Tibial nerve (tissue), 4 donors: Measurements from ENCODE around the gene KIR3DL3. TPM values are rescaled to one million over a fixed set of nuclear protein-coding genes. Genes with fewer than 3 reads are reported as not detected.
"Not testable (repeated sequence)": the region's sequence is repeated elsewhere in the genome, so short reads cannot be mapped to it uniquely, and the experiment has no call there.

Experiments
- DNase-seq, 2 donors: peaks; one replicate each; pipeline ENCODE4 v3.0.0-alpha.2; 2019; ENCODE audit warnings: low spot score in 2 of 2
- H3K27ac ChIP-seq, 4 donors: fragments of 200-600 bp; sonication (generic) in 3 of 4; one replicate each; pipeline ENCODE4 v1.5.1; 2017 to 2019; ENCODE audit warnings: mild to moderate bottlenecking in 1 of 4
- H3K27me3 ChIP-seq, 2 donors: fragments of 200-600 bp; sonication (generic) in 1 of 2; one replicate each; pipeline versions ENCODE4 v1.5.1 to v1.6.0; 2017 to 2019
- H3K36me3 ChIP-seq, 3 donors: fragments of 200-600 bp; sonication (generic); one replicate each; pipeline ENCODE4 v1.5.1; 2018 to 2019
- H3K4me1 ChIP-seq, 4 donors: fragments of 200-600 bp; sonication (generic) in 3 of 4; one replicate each; pipeline ENCODE4 v1.5.1; 2017 to 2019
- H3K4me3 ChIP-seq, 4 donors: fragments of 200-600 bp; sonication (generic) in 3 of 4; one replicate each; pipeline ENCODE4 v1.5.1; 2017 to 2019; ENCODE audit warnings: mild to moderate bottlenecking in 1 of 4, moderate library complexity in 1 of 4
- H3K9me3 ChIP-seq, 4 donors: fragments of 200-600 bp; sonication (generic) in 3 of 4; one replicate each; pipeline ENCODE4 v1.5.1; 2017 to 2019
- EP300 ChIP-seq, 2 donors: sonication (generic); formaldehyde crosslinking; IDR thresholded peaks; one replicate each; pipeline ENCODE4 v1.6.1; 2017; ENCODE audit warnings: antibody characterized with exemption in 2 of 2, mild to moderate bottlenecking in 1 of 2
- POLR2A ChIP-seq, 2 donors: fragments of 450-650 bp; IDR thresholded peaks; one replicate each; pipeline ENCODE4 v1.6.1; 2017; ENCODE audit warnings: antibody characterized with exemption in 2 of 2, mild to moderate bottlenecking in 2 of 2, moderate library complexity in 2 of 2
- WGBS, 2 donors: methylation state at CpG; one replicate each; pipeline ENCODE4 v1.1.5; 2018; 5-methylcytosine and 5-hydroxymethylcytosine counted together
- total RNA-seq, 4 donors: library from RNA; depleted of rRNA; stranded (reverse); fragments of >200 nt; gene quantifications; one replicate each; pipeline ENCODE4 v1.1.0, GENCODE V29; 2016
- TF ChIP-seq, protein P1 (sequence below), 5 experiments: fragments of 200-600 bp in 3 of 5; fragments of 450-650 bp in 2 of 5; sonication (generic) in 3 of 5; IDR thresholded peaks; one replicate each; pipeline ENCODE4 v1.5.1; 2016 to 2019; ENCODE audit warnings: antibody characterized with exemption in 5 of 5, mild to moderate bottlenecking in 3 of 5, moderate library complexity in 2 of 5

The KIR3DL3 gene
- total RNA-seq, 4 donors from 2014 or later: not detected

DNA sequence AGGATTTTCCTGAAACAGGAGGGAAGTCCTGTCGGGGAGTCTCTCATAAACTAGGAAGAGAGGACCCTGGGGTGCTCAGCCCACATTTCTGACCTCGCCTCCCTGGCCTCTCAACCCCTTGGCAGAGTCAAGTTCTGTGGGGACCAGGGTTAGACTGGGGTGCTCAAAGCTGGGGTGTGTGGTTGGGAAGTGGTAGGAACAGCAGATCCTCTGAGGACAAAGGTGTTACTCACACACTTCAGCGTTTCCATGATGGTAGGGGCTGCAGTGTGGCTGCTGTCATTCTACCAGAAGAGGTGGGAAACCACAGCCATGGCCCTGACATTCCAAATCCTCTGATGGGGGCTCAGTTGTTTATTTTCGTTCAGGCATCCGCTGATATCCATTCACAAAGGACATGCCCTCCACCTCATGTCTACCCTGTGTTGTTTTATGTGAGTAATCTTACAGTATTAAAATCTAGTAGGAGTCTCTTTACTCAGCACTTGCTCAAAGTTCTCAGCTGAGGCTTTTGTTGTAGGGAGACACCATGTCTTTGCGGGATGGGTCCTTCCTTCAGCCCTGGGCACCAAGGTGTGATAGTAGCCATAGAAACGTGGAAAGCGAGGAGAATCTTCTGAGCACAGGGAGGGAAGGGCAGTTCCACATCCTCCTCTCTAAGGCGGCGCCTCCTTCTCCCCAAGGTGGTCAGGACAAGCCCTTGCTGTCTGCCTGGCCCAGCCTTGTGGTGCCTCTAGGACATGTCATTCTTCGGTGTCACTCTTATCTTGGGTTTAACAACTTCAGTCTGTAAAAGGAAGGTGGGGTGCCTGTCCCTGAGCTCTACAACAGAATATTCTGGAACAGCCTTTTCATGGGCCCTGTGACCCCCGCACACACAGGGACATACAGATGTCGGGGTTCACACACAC is 15.6 kb downstream of the KIR3DL3 start:
- H3K4me3 ChIP-seq: no peak overlapping the region
- H3K27me3 ChIP-seq: no peaks in the 10 kb centered on the region
- WGBS, 2 donors: 77 to 79% methylated on average over 13 of the region's 13 CpGs
- no peak overlapping the region for H3K27ac ChIP-seq
- no peak for DNase-seq
- H3K9me3 ChIP-seq: peaks cover 0 to 5% (median 0%) of the 10 kb centered on the region in 4 donors
- TF ChIP-seq, protein P1, sequence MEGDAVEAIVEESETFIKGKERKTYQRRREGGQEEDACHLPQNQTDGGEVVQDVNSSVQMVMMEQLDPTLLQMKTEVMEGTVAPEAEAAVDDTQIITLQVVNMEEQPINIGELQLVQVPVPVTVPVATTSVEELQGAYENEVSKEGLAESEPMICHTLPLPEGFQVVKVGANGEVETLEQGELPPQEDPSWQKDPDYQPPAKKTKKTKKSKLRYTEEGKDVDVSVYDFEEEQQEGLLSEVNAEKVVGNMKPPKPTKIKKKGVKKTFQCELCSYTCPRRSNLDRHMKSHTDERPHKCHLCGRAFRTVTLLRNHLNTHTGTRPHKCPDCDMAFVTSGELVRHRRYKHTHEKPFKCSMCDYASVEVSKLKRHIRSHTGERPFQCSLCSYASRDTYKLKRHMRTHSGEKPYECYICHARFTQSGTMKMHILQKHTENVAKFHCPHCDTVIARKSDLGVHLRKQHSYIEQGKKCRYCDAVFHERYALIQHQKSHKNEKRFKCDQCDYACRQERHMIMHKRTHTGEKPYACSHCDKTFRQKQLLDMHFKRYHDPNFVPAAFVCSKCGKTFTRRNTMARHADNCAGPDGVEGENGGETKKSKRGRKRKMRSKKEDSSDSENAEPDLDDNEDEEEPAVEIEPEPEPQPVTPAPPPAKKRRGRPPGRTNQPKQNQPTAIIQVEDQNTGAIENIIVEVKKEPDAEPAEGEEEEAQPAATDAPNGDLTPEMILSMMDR (IDR thresholded peaks at IDR 0.05): no peak
- TF ChIP-seq EP300 (IDR thresholded peaks at IDR 0.05): no peak
- no peak for TF ChIP-seq POLR2A (IDR thresholded peaks at IDR 0.05)
- no peaks in the 10 kb centered on the region for H3K4me1 ChIP-seq
- H3K36me3 ChIP-seq: no peaks in the 10 kb centered on the region

DNA sequence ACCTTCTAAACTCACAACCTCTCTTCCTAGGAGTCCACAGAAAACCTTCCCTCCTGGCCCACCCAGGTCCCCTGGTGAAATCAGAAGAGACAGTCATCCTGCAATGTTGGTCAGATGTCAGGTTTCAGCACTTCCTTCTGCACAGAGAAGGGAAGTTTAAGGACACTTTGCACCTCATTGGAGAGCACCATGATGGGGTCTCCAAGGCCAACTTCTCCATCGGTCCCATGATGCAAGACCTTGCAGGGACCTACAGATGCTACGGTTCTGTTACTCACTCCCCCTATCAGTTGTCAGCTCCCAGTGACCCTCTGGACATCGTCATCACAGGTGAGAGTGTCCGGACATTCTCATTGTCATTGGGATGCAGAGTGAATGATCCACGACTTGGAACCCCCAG is 17.7 kb downstream of the KIR3DL3 start:
- H3K27ac ChIP-seq, H3K9me3 ChIP-seq, H3K36me3 ChIP-seq, H3K4me3 ChIP-seq, H3K4me1 ChIP-seq, DNase-seq, H3K27me3 ChIP-seq: not testable (repeated sequence)
- WGBS, 2 donors: 62 to 63% methylated on average over 5 of the region's 5 CpGs

DNA sequence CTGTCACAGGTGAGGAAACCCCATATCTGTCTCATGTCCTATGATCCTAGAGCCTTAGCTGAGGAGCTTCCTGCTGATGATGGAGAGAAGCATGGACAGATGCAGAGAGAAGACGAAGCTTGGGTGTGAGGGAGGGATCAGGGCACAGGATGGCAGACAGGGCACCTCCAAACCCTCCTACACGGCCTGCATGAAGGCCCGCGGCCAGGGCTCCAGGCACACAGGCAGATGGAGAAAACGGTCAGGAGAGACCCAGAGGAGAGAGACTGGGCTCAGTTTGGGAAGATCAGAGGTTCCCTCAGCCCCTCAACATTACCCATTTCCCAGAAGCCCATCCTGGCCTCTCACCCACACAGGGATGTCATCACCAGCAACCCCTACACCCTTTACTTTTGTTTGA is 19.8 kb downstream of the KIR3DL3 start:
- not testable (repeated sequence) for DNase-seq, H3K9me3 ChIP-seq, H3K36me3 ChIP-seq, H3K27me3 ChIP-seq, H3K4me1 ChIP-seq, H3K27ac ChIP-seq, H3K4me3 ChIP-seq
- 75 to 76% methylated on average over 5 of the region's 5 CpGs for WGBS, 2 donors

DNA sequence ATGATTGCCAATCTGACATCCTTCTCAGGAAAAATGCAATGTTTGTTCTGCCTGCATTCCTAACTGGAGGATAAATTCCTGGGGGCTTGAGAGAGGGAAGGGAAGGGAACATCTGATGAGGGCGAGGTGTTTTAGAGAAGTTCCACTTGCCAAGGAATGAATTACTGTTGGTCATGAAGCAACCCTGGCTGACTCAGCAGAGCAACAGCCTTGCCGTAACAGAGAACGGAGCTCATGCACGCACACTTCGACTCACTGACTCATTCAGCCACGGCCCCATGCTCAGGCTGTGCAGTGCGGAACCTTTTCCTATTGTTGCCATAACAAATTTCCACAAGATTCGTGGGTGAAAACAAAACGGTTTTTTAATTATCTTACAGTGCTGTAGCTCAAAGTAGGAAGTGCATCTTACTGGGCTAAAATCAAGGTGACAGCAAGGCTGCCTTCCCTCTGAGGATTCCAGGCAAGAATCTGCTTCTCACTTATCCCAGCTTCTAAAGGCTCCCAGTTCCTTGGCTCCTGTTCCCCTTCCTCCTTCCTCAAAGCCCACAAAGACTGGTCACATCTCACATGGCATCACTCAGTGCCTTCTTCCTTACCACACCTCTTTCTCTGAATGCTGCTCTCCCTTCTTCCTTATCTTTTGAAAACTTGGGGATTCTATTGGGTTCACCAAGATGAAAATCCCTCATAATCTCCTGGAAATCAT is 23.5 kb downstream of the KIR3DL3 start:
- H3K27me3 ChIP-seq, H3K9me3 ChIP-seq: not testable (repeated sequence)
- WGBS, 2 donors: 57 to 74% methylated on average over 8 to 9 of the region's 9 CpGs

DNA sequence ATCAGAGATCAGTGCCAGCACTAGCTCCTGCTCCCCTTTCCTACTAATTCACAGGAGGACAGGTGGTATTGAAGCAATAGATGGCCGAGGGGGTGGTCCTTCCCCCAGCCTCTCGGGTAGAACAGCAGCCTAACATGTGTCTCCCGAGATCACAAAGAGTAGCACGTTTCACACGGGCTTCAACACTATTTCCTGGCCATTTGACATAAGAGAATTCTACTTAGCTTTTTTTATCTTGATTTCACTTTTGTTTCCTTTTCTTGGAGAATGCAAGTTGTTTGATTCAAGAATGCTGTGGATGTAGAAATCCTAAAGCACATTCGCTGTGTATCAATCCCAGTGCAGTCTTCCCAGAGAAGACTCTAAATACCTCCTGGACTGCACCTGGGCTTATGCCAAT is 26.0 kb downstream of the KIR3DL3 start:
- H3K4me1 ChIP-seq, H3K4me3 ChIP-seq, H3K36me3 ChIP-seq, DNase-seq, H3K27me3 ChIP-seq, H3K9me3 ChIP-seq, H3K27ac ChIP-seq: not testable (repeated sequence)
- WGBS, 2 donors: 44 to 56% methylated on average over 6 of the region's 6 CpGs

More for the DNA sequence above, 23.5 kb downstream of the KIR3DL3 start:
- DNase-seq, H3K4me3 ChIP-seq, H3K4me1 ChIP-seq, H3K36me3 ChIP-seq, H3K27ac ChIP-seq: not testable (repeated sequence)

DNA sequence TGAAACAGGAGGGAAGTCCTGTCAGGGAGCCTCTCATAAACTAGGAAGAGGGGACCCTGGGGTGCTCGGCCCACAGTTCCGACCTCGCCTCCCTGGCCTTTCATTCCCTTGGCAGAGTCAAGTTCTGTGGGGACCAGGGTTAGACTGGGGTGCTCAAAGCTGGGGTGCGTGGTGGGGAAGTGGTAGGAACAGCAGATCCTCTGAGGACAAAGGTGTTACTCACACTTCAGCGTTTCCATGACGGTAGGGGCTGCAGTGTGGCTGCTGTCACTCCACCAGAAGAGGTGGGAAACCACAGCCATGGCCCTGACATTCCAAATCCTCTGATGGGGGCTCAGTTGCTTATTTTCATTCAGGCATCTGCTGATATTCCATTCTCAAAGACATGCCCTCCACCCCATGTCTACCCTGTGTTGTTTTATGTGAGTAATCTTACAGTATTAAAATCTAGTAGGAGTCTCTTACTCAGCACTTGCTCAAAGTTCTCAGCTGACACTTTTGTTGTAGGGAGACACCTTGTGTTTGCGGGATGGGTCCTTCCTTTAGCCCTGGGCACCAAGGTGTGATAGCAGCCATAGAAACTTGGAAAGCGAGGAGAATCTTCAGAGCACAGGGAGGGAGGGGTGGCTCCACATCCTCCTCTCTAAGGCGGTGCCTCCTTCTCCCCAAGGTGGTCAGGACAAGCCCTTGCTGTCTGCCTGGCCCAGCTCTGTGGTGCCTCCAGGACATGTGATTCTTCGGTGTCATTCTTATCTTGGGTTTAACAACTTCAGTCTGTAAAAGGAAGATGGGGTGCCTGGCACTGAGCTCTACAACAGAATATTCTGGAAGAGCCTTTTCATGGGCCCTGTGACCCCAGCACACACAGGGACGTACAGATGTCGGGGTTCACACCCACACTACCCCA is 32.2 kb downstream of the KIR3DL3 start:
- DNase-seq, H3K27ac ChIP-seq, H3K4me1 ChIP-seq, H3K27me3 ChIP-seq, H3K36me3 ChIP-seq, H3K4me3 ChIP-seq: not testable (repeated sequence)
- H3K9me3 ChIP-seq: peaks cover 0 to 11% (median 0%) of the 10 kb centered on the region in 4 donors
- WGBS, 2 donors: 76 to 84% methylated on average over 10 to 11 of the region's 12 CpGs

DNA sequence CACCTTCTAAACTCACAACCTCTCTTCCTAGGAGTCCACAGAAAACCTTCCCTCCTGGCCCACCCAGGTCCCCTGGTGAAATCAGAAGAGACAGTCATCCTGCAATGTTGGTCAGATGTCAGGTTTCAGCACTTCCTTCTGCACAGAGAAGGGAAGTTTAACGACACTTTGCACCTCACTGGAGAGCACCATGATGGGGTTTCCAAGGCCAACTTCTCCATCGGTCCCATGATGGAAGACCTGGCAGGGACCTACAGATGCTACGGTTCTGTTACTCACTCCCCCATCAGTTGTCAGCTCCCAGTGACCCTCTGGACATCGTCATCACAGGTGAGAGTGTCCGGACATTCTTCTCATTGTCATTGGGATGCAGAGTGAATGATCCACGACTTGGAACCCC is 34.3 kb downstream of the KIR3DL3 start:
- not testable (repeated sequence) for H3K36me3 ChIP-seq, H3K27me3 ChIP-seq
- WGBS, 2 donors: 55% methylated on average over 6 of the region's 6 CpGs; no CpG with 5 or more reads in 1 of the 2 donors

DNA sequence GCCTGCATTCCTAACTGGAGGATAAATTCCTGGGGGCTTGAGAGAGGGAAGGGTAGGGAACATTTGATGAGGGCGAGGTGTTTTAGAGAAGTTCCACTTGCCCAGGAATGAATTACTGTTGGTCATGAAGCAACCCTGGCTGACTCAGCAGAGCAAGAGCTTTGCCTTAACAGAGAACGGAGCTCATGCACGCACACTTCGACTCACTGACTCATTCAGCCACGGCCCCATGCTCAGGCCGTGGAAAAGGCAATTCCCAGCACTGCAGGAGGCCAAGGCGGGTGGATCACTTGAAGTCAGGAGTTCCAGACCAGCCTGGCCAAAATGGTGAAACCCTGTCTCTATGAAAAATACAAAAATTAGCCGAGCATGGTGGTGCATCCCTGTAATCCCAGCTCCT is 40.0 kb downstream of the KIR3DL3 start:
- 73 to 81% methylated on average over 7 to 8 of the region's 8 CpGs for WGBS, 2 donors
- not testable (repeated sequence) for H3K27ac ChIP-seq, H3K4me3 ChIP-seq, DNase-seq, H3K27me3 ChIP-seq, H3K4me1 ChIP-seq, H3K36me3 ChIP-seq
- H3K9me3 ChIP-seq: peaks cover 0 to 22% (median 0%) of the 10 kb centered on the region in 4 donors

More for the DNA sequence above, 34.3 kb downstream of the KIR3DL3 start:
- not testable (repeated sequence) for H3K4me1 ChIP-seq, DNase-seq, H3K4me3 ChIP-seq, H3K27ac ChIP-seq
- H3K9me3 ChIP-seq: peaks cover 0 to 11% (median 0%) of the 10 kb centered on the region in 4 donors

DNA sequence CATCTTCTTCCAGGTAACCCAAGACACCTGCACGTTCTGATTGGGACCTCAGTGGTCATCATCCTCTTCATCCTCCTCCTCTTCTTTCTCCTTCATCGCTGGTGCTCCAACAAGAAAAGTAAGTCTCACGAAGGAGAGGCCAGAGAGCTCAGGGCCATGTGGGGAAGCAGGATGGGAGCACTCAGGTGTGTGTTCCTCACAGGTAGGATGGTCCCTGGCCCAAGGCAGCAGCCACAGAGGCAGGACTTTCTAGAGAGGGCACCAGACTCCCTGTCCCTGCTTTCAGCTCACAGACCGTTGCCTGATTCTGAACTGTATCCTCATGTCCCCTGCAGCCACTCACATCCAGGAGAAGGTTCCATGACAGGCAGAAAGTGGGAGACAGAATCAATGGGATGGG is 42.2 kb downstream of the KIR3DL3 start:
- DNase-seq: not testable (repeated sequence)

DNA sequence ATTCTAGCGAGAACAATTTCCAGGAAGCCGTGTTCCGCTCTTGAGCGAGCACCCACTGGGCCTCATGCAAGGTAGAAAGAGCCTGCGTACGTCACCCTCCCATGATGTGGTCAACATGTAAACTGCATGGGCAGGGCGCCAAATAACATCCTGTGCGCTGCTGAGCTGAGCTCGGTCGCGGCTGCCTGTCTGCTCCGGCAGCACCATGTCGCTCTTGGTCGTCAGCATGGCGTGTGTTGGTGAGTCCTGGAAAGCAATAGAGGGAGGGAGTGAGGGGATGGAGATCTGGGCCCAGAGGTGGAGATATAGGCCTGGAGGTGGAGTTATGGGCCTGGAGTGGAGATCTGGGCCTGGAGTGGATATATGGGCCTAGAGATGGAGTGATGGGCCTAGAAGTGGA is 45.4 kb downstream of the KIR3DL3 start, which contains the start of gene KIR2DL1:
KIR2DL1 (plus strand) TSS at position 148 of the 400 bp plus-strand sequence; CDS start at position 206, 58 bp downstream.
- 95 to 100% methylated on average over 14 to 15 of the region's 15 CpGs for WGBS, 2 donors
- H3K27ac ChIP-seq, H3K27me3 ChIP-seq, H3K36me3 ChIP-seq, H3K4me1 ChIP-seq, DNase-seq, H3K4me3 ChIP-seq: not testable (repeated sequence)
- H3K9me3 ChIP-seq: peaks cover 0 to 11% (median 0%) of the 10 kb centered on the region in 4 donors

More for the DNA sequence above, 42.2 kb downstream of the KIR3DL3 start:
- not testable (repeated sequence) for H3K4me1 ChIP-seq, H3K27ac ChIP-seq, H3K27me3 ChIP-seq, H3K4me3 ChIP-seq, H3K36me3 ChIP-seq
- WGBS, 2 donors: 67 to 70% methylated on average over 3 to 4 of the region's 4 CpGs
- peaks cover 0 to 11% (median 0%) of the 10 kb centered on the region in 4 donors for H3K9me3 ChIP-seq

DNA sequence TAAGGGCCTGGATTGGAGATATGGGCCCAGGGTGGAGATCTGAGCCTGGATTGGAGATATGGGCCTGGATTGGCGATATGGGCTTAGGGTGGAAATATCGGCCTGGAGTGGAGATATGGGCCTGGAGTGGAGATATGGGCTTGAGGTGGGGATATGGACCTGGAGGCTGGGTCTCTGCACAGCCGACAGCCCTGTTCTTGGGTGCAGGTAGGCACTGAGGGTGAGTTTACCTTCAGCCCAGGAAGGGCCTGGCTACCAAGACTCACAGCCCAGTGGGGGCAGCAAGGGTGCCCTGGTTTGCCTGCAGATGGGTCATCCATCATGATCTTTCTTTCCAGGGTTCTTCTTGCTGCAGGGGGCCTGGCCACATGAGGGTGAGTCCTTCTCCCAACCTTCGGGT is 46.3 kb downstream of the KIR3DL3 start:
- H3K4me1 ChIP-seq, H3K36me3 ChIP-seq, H3K27ac ChIP-seq, H3K4me3 ChIP-seq, H3K27me3 ChIP-seq, DNase-seq: not testable (repeated sequence)
- WGBS, 2 donors: 72 to 88% methylated on average over 4 of the region's 4 CpGs
- peaks cover 0 to 11% (median 0%) of the 10 kb centered on the region in 4 donors for H3K9me3 ChIP-seq
